Stimulated activated CD8-positive, alpha-beta memory T cell treated with anti-CD3 and anti-CD28 coated beads, Interleukin-4, amount 100 ng/mL, for 1 hour (primary cell): ENCODE data around the gene MRPL39.

Experiments used
- DNase-seq, 2 donors: peaks; one replicate each; pipeline ENCODE4 v3.0.0-alpha.2; 2020; ENCODE audit warnings: low read depth in 2 of 2, low spot score in 1 of 2

The MRPL39 gene

DNA sequence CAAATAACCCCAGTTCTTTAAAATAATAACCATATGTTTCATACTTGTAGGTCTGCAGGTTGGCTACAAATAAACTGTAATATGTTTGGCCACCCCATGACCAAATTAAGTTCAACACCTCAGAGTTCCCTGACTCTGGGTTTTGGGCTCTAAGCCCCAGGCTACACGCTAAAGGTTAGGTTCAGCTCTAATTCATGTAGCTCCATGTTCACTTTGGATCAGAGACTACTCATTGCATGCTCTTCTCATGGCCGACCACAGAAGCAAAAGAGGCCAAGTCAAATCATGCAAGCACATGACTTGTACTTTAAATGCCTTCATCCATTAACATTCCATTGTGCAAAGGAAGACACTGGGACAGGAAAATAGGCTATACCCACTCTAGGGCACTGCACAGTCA, 66.2 kb downstream of the MRPL39 start:
- DNase-seq, result no peak

DNA sequence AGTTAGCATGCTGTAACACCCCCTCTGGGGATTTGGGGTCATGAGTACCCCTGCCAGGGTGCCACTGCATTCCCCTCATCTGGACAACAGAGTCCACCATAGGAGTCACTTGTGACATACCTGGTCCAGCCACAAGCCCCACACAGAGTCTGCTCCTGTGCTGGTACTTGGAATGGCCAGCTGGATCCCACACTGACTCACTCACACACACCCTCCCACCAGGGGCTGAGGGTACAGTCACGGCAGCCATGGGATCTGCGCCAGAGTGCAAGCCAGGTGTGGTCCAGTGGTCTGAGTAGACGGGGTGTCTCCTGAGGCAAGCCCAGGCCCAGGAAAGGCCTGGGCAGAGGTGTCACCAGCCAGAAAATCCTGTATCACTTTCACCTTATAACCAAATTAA, 67.7 kb downstream of the MRPL39 start:
- DNase-seq, result no peak

DNA sequence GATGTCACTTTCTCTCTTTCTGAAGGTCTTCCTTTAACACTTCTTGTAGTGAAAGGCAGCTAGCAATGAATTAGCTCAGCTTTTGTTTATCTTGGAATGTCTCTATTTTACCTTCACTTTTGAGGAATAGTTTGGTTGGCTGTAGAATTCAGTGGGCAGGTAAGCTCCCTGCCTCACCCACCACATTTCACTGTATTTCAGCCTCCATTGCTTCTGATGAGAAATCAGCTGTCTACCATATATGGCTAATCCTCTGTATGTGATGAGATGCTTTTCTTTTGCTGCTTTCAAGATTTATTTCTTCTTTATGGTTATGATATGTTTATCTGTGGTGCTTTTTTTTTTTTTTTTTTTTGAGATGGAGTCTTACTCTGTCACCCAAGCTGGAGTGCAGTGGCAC, 70.1 kb downstream of the MRPL39 start:
- no peak for DNase-seq

DNA sequence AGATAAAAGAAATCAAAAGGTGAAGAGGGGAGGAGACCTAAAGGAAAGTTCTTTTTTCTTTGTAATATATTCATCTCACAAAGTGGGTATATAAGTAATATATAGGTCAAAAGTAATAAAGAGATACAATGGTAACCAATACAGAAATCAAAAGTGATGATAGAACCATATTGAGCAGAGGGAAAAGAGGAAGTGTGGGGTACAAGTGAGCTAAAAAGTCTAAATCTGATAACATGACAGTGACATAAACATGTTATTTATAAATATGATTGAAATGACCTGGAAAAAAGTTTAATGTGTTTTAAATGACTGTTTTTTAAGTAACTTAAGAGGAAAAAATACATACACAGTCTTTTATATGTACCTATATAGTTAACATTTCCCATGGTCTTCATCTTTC, 70.5 kb downstream of the MRPL39 start:
- DNase-seq, result no peak

DNA sequence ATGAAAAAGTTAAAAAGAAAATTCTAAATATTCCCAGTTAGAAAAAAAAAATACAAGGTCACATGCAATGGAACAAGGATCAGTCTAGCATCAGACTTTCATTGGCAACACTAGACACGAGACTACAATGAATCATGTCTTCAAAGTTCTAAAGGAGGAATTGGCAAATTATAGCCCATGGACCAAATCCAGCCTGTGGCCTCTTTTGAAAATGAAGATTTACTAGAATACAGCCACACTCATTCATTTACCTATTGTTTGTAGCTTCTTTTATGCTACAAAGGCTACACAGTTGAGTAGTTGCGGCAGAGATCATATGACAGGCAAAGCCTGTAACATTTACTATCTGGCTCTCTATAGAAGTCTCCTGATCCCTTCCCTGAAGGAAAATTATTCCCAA, 71.4 kb downstream of the MRPL39 start:
- no peak for DNase-seq
